GM12801 (cell line): Measurements from ENCODE around the gene ISCU.

Source experiments
- TF ChIP-seq, protein P1 (sequence below): IDR thresholded peaks from one replicate; pipeline ENCODE4 v1.5.1; 2011; ENCODE audit warnings: control low read depth; ENCODE audit not compliant: insufficient read length; ENCODE audit errors: extremely low read depth

The ISCU gene

DNA sequence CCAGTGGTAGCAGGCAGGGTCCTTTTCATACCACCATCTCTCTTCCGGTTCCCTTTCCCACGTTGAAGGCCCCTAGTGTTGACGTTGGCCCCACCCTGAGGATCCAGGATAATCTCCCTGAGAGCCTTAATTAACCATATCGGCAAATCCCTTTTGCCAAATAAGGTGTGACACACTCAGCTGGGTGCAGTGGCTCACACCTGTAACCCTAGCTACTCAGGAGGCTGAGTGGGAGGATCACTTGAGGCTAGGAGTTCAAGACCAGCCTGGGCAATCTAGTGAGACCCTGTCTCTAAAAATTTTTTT lies 38.3 kb downstream of the ISCU start:
- TF ChIP-seq, protein P1, sequence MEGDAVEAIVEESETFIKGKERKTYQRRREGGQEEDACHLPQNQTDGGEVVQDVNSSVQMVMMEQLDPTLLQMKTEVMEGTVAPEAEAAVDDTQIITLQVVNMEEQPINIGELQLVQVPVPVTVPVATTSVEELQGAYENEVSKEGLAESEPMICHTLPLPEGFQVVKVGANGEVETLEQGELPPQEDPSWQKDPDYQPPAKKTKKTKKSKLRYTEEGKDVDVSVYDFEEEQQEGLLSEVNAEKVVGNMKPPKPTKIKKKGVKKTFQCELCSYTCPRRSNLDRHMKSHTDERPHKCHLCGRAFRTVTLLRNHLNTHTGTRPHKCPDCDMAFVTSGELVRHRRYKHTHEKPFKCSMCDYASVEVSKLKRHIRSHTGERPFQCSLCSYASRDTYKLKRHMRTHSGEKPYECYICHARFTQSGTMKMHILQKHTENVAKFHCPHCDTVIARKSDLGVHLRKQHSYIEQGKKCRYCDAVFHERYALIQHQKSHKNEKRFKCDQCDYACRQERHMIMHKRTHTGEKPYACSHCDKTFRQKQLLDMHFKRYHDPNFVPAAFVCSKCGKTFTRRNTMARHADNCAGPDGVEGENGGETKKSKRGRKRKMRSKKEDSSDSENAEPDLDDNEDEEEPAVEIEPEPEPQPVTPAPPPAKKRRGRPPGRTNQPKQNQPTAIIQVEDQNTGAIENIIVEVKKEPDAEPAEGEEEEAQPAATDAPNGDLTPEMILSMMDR, result no peak

DNA sequence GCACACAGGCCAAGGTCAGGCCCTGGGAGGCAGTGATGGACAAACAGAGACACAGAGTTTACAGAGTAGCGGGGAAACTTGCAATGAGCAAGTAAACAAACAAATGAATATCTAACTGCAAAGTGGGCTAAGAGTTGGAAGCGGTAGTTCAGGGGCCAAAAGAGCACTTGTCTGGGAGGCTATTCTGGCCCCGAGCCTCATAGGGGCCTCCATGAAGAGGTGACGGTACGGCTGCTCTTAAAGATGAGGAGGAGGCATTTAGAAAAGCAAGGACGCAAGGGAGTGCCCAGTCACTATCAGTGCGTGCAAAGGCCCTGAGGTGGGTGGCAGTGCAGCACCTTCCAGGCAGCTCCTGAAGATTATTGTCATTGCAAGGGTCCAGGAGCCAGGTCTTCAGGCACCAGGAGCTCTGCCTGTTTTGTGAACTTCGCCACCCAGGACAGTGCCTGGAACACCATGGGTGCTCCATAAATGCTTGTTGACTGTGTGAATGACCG lies 39.9 kb downstream of the ISCU start:
- TF ChIP-seq, protein P1, result no peak

DNA sequence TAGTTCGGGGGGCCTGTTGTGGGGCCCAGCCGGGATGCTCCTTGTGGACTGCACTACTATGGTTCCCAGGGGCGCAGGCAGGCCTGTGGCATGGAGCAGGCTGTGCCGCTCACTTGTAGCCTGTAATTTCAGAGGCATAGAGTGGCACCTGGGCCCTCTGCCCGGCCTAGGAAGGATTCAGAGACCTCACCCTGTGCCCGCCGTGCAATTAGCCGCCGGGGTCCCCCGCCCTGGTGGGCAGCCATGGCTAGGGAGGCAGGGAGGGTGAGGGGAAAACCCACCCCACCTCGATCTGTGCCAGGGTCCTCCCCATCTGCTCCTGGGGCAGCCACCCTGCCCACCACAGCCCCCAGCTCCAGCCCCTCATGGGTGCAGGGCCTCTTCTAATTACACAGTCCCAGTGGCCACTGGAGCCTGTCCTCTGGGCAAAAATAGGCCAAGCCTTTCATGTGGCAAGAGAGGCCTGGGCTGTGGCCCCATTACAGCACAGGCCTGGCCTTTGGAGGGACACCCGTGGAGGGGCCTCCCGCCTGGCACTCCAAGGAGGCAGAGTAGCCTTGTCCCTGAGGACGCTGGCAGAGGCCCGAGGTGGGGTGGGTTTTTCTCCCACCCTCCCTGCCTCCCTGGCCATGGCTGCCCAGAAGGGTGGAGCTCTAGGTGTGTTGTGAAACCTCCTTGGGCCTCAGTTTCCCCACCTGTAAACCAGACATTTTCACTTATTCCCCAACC lies 40.7 kb downstream of the ISCU start:
- TF ChIP-seq, protein P1, result no peak

GRCh38 chr12:108603743-108604142 lies 41.3 kb downstream of the ISCU start:
- TF ChIP-seq, protein P1, result no peak

- TF ChIP-seq, protein P1, result no peak
These were observed 42.0 kb downstream of the ISCU start for GRCh38 chr12:108604208-108604941.

DNA sequence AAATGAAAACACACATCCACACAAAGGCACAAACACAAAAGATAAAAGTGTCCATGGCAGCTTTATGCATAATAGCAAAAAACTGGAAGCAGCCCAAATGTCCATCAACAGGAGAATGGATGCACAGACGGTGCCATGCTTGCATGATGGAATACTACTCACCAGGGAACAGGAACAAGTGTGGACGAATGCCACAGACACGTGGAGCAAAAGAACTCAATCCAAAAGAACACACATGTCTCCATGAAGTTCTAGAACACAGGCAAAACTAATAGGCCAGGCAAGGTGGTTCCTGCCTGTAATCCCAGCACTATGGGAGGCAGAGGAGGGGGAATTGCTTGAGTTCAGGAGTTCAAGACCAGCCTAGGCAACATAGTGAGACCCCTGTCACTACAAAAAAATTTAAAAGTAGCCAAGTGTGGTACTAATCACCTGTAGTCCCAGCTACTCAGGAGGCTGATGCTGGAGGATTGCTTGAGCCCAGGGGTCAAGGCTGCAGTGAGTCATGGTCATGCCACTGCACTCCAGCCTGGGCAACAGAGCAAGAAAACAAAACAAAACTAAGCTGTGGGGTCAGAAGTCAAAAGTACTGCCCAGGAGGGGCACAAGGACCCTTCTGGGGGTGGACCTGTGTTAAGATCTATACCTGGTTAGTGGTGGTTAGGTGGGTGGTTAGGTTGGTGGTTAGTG lies 42.7 kb downstream of the ISCU start:
- TF ChIP-seq, protein P1, result no peak

DNA sequence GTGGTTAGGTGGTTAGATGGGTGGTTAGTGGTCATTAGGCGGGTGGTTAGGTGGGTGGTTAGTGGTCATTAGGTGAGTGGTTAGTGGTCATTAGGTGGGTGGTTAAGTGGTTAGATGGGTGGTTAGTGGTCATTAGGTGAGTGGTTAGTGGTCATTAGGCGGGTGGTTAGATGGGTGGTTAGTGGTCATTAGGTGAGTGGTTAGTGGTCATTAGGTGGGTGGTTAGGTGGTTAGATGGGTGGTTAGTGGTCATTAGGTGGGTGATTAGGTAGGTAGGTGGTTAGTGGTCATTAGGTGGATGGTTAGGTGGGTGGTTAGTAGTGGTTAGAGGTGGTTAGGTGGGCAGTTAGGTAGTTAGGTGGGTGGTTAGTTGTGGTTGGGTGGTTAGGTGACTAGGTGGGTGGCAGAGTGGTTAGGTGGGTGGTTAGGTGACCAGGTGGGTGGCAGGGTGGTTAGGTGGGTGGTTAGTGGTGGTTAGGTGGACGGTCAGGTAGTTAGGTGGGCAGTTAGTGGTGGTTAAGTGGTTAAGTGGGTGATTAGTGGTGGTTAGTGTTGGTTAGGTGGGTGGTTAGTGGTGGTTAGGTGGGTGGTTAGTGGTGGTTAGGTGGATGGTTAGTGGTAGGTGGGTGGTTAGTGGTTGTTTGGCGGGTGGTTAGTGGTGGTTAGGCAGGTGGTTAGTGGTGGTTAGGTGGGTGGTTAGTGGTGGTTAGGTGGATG lies 43.5 kb downstream of the ISCU start:
- TF ChIP-seq, protein P1, result no peak
